NOMO-1 (cell line): Measurements from ENCODE around the gene ZFYVE28.

ENCODE experiments used
- DNase-seq, 2 experiments: peaks; one replicate each; lab custom pipeline; 2025; ENCODE audit not compliant: unreplicated experiment in 2 of 2; lab: John Stamatoyannopoulos, UW

ZFYVE28 gene

GRCh38 chr4:2371765-2372487, 46.5 kb downstream of the ZFYVE28 start:
- DNase-seq, result no peak

GRCh38 chr4:2370597-2371320, 47.7 kb downstream of the ZFYVE28 start:
- DNase-seq, result no peak

GRCh38 chr4:2368746-2369437, 49.6 kb downstream of the ZFYVE28 start:
- no peak for DNase-seq

- no peak for DNase-seq
Observed at GRCh38 chr4:2367626-2368025, 50.8 kb downstream of the ZFYVE28 start.

GRCh38 chr4:2366252-2367192, 51.9 kb downstream of the ZFYVE28 start:
- no peak for DNase-seq

GRCh38 chr4:2365913-2366210, 52.6 kb downstream of the ZFYVE28 start:
- no peak for DNase-seq

GRCh38 chr4:2365054-2365912, 53.2 kb downstream of the ZFYVE28 start:
- no peak for DNase-seq

- DNase-seq, result no peak
Observed at GRCh38 chr4:2364654-2365053, 53.8 kb downstream of the ZFYVE28 start.

GRCh38 chr4:2363951-2364653, 54.3 kb downstream of the ZFYVE28 start:
- DNase-seq, result no peak

GRCh38 chr4:2363056-2363721, 55.3 kb downstream of the ZFYVE28 start:
- peak in 1 of 2 experiments; percentile 14 for DNase-seq

- DNase-seq, result no peak
Observed at GRCh38 chr4:2362266-2363055, 56.0 kb downstream of the ZFYVE28 start.

- DNase-seq, result no peak
Observed at GRCh38 chr4:2361366-2362265, 56.8 kb downstream of the ZFYVE28 start.

- DNase-seq, result no peak
Observed at GRCh38 chr4:2360396-2360730, 58.1 kb downstream of the ZFYVE28 start.

- DNase-seq, result no peak
Observed at GRCh38 chr4:2359591-2360395, 58.7 kb downstream of the ZFYVE28 start.

- DNase-seq, result no peak
Observed at GRCh38 chr4:2357821-2358745, 60.4 kb downstream of the ZFYVE28 start.
